Gastroesophageal sphincter (tissue), 4 donors: ENCODE measurements around the gene RNLS. TPM values are rescaled to one million over a fixed set of nuclear protein-coding genes. Genes with fewer than 3 reads are reported as not detected.

Experiments used
- ATAC-seq: fragments of 150-250 bp; one replicate; pipeline ENCODE4 v1.9.1; 2016; ENCODE audit warnings: mild to moderate bottlenecking, moderate library complexity
- H3K27ac ChIP-seq, 4 donors: fragments of 200-600 bp; sonication (generic) in 3 of 4; 1 replicate in 3 of 4; 2 replicates in 1 of 4; pipeline ENCODE4 v1.5.1; 2016 to 2019
- H3K27me3 ChIP-seq: fragments of 200-600 bp; sonication (generic); one replicate; pipeline ENCODE4 v1.5.1; 2019
- H3K36me3 ChIP-seq, 2 donors: fragments of 200-600 bp; sonication (generic); one replicate each; pipeline ENCODE4 v1.5.1; 2019; ENCODE audit warnings: control low read depth in 1 of 2
- H3K4me1 ChIP-seq, 3 donors: fragments of 200-600 bp; sonication (generic); 1 replicate in 2 of 3; 2 replicates in 1 of 3; pipeline ENCODE4 v1.5.1; 2016 to 2019; ENCODE audit warnings: control low read depth in 2 of 3
- H3K4me3 ChIP-seq, 2 donors: fragments of 200-600 bp; sonication (generic); one replicate each; pipeline ENCODE4 v1.5.1; 2019; ENCODE audit warnings: mild to moderate bottlenecking in 1 of 2, moderate library complexity in 1 of 2
- H3K9me3 ChIP-seq, 3 donors: fragments of 200-600 bp; sonication (generic); one replicate each; pipeline ENCODE4 v1.5.1; 2017 to 2019; ENCODE audit warnings: control low read depth in 2 of 3
- EP300 ChIP-seq: sonication (generic); formaldehyde crosslinking; IDR thresholded peaks from one replicate; pipeline ENCODE4 v1.6.1; 2017; ENCODE audit warnings: antibody characterized with exemption, mild to moderate bottlenecking
- POLR2A ChIP-seq, 2 donors: fragments of 450-650 bp; IDR thresholded peaks; one replicate each; pipeline ENCODE4 v1.6.1; 2017; ENCODE audit warnings: antibody characterized with exemption in 2 of 2, mild to moderate bottlenecking in 2 of 2, moderate library complexity in 1 of 2
- POLR2AphosphoS5 ChIP-seq: sonication (generic); formaldehyde crosslinking; IDR thresholded peaks from one replicate; pipeline ENCODE4 v1.6.1; 2017; ENCODE audit warnings: antibody characterized with exemption
- WGBS, 2 donors: methylation state at CpG; one replicate each; pipeline ENCODE4 v1.1.5; 2018; ENCODE audit warnings: low coverage in 1 of 2; 5-methylcytosine and 5-hydroxymethylcytosine counted together
- total RNA-seq, 4 donors: library from RNA; depleted of rRNA; stranded (reverse); fragments of >200 nt; gene quantifications; one replicate each; pipeline ENCODE4 v1.1.0, GENCODE V29; 2016
- TF ChIP-seq, protein P1 (sequence below), 4 experiments: fragments of 200-600 bp in 2 of 4; fragments of 450-650 bp in 2 of 4; sonication (generic) in 1 of 4; IDR thresholded peaks; one replicate each; pipeline ENCODE4 v1.5.1; 2017 to 2019; ENCODE audit warnings: antibody characterized with exemption in 4 of 4, mild to moderate bottlenecking in 2 of 4, moderate library complexity in 2 of 4

The RNLS gene
- total RNA-seq, 4 donors from 2014 or later, result 9.4 to 25.1 (median 15.3) TPM

DNA sequence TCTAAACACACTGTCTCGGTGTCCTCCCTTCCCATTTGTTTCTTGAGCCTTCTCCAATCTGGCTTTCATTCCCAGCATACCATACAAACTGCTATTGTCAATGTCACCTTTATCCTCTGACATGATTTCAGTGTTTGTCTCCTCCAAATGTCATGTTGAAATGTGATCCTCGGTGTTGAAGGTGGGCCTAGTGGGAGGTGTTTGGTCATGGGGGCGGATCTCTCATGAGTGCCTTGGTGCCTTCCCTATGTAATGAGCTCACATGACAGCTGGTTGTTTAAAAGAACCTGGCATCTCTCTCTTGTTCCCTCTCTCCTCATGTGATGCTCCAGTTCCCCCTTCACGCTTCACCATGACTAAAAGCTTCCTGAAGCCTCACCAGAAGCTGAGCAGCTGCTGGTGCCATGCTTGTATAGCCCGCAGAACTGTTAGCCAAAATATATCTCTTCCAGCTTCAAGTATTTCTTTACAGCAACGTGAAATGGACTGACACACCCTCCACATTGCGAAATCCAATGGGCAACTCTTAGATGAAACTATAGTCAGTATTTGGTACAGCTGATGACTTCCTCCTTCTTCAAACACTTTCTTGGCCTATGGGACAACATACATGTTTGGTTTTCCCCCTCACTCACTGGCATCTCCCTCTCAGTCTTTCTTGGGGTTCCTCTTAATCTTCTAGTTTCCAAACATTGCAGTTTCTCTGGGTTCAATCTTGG, 27.8 kb downstream of the RNLS start:
- Histone ChIP-seq H3K9me3 (no peaks in the 10 kb centered on the region), H3K27ac (no peak overlapping the region), H3K27me3 (no peaks in the 10 kb centered on the region), H3K4me3 (no peak overlapping the region), H3K36me3 (no peaks in the 10 kb centered on the region), H3K4me1 (no peaks in the 10 kb centered on the region)
- 82 to 86% methylated on average over 3 to 5 of the region's 7 CpGs for WGBS, 2 donors
- TF ChIP-seq EP300 (no peak), POLR2A (IDR thresholded peaks at IDR 0.05) (no peak), POLR2AphosphoS5 (no peak)
- TF ChIP-seq, protein P1, sequence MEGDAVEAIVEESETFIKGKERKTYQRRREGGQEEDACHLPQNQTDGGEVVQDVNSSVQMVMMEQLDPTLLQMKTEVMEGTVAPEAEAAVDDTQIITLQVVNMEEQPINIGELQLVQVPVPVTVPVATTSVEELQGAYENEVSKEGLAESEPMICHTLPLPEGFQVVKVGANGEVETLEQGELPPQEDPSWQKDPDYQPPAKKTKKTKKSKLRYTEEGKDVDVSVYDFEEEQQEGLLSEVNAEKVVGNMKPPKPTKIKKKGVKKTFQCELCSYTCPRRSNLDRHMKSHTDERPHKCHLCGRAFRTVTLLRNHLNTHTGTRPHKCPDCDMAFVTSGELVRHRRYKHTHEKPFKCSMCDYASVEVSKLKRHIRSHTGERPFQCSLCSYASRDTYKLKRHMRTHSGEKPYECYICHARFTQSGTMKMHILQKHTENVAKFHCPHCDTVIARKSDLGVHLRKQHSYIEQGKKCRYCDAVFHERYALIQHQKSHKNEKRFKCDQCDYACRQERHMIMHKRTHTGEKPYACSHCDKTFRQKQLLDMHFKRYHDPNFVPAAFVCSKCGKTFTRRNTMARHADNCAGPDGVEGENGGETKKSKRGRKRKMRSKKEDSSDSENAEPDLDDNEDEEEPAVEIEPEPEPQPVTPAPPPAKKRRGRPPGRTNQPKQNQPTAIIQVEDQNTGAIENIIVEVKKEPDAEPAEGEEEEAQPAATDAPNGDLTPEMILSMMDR (IDR thresholded peaks at IDR 0.05), result no peak
- ATAC-seq, result no peak

- Histone ChIP-seq H3K27ac (no peak overlapping the region), H3K27me3 (no peaks in the 10 kb centered on the region), H3K4me3 (no peak overlapping the region), H3K9me3 (no peaks in the 10 kb centered on the region), H3K36me3 (no peaks in the 10 kb centered on the region), H3K4me1 (no peaks in the 10 kb centered on the region)
- peak; percentile 70 for ATAC-seq
- TF ChIP-seq, protein P1 (IDR thresholded peaks at IDR 0.05), result peak; percentile 58 to 85 (median 70)
- no peak for TF ChIP-seq POLR2A (IDR thresholded peaks at IDR 0.05)
- 57 to 64% methylated on average over 2 of the region's 2 CpGs for WGBS, 2 donors
Measured at GRCh38 chr10:88553116-88553752, 29.9 kb downstream of the RNLS start.

DNA sequence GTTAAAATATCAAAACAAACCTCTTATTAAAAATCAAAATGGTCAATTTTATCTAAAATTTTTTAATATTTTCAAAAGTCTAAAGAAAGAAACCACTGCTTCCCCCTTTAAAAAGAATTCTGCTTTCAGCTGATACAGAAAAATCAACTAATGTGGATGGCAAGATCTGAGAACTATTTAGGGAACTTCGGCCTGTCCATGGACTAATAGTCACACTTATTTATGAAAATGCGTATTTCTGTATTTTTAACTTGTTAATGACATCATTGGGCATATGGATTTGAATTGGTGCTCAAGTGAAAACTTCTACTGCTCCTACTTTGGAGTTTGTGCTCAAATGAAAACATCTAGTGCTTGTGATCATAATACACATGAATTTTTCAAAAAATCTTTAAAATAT, 31.9 kb downstream of the RNLS start:
- WGBS, 2 donors, result 81 to 83% methylated on average over 2 of the region's 2 CpGs
- Histone ChIP-seq H3K4me1 (no peaks in the 10 kb centered on the region), H3K4me3 (no peak overlapping the region), H3K27me3 (no peaks in the 10 kb centered on the region), H3K9me3 (no peaks in the 10 kb centered on the region), H3K36me3 (no peaks in the 10 kb centered on the region), H3K27ac (no peak overlapping the region)
- no peak for TF ChIP-seq POLR2AphosphoS5
- no peak for TF ChIP-seq POLR2A (IDR thresholded peaks at IDR 0.05)
- no peak for TF ChIP-seq EP300
- TF ChIP-seq, protein P1 (IDR thresholded peaks at IDR 0.05), result no peak
- ATAC-seq, result no peak

GRCh38 chr10:88546497-88546896, 36.6 kb downstream of the RNLS start:
- no peak overlapping the region for H3K27ac ChIP-seq
- H3K4me3 ChIP-seq, result no peak overlapping the region
- no peaks in the 10 kb centered on the region for H3K9me3 ChIP-seq
- no peak for ATAC-seq
- no peaks in the 10 kb centered on the region for H3K36me3 ChIP-seq
- H3K27me3 ChIP-seq, result no peaks in the 10 kb centered on the region
- H3K4me1 ChIP-seq, result no peaks in the 10 kb centered on the region
- TF ChIP-seq EP300 (no peak), POLR2A (IDR thresholded peaks at IDR 0.05) (no peak), POLR2AphosphoS5 (no peak)
- TF ChIP-seq, protein P1 (IDR thresholded peaks at IDR 0.05), result no peak
- 49 to 68% methylated on average over 2 to 3 of the region's 3 CpGs for WGBS, 2 donors

DNA sequence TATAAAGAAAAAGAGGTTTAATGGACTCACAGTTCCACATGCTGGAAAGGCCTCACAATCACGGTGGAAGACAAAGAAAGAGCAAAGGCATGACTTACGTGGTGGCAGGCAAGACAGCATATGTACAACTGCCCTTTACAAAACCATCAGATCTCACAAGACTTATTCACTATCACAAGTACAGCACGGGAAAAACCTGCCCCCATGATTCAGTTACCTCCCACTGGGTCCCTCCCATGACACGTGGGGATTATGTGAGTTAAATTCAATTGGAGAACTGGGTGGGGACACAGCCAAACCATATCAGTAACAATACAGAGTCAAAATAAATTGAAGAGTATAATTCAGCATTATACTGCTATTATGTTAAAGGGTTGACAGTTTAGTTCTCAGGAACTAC, 37.8 kb downstream of the RNLS start:
- no peak overlapping the region for H3K27ac ChIP-seq
- no peaks in the 10 kb centered on the region for H3K27me3 ChIP-seq
- ATAC-seq, result no peak
- 76% methylated on average over 4 of the region's 4 CpGs for WGBS, 2 donors
- H3K4me1 ChIP-seq, result no peaks in the 10 kb centered on the region
- TF ChIP-seq EP300, result no peak
- TF ChIP-seq POLR2AphosphoS5, result no peak
- TF ChIP-seq POLR2A (IDR thresholded peaks at IDR 0.05), result no peak
- TF ChIP-seq, protein P1 (IDR thresholded peaks at IDR 0.05), result no peak
- H3K9me3 ChIP-seq, result no peaks in the 10 kb centered on the region
- H3K36me3 ChIP-seq, result no peaks in the 10 kb centered on the region
- H3K4me3 ChIP-seq, result no peak overlapping the region
